KBM-7 (cell line): ENCODE data around the gene HLA-DOA.
A peak's percentile ranks its signal among the peaks of the same experiment; 100 is the strongest.

Experiments used
- DNase-seq: peaks from one replicate; pipeline ENCODE4 v3.0.0-alpha.2; 2015
- in situ Hi-C: fragments of 300-500 bp; cut with MboI; formaldehyde crosslinking; loops from 2 replicates; pipeline ENCODE4 v1.14.3; 2020; ENCODE audit warnings: low sequenced_read_pairs, low pct_unique_long_range_greater_than_20kb, mixed read lengths

The HLA-DOA gene

DNA sequence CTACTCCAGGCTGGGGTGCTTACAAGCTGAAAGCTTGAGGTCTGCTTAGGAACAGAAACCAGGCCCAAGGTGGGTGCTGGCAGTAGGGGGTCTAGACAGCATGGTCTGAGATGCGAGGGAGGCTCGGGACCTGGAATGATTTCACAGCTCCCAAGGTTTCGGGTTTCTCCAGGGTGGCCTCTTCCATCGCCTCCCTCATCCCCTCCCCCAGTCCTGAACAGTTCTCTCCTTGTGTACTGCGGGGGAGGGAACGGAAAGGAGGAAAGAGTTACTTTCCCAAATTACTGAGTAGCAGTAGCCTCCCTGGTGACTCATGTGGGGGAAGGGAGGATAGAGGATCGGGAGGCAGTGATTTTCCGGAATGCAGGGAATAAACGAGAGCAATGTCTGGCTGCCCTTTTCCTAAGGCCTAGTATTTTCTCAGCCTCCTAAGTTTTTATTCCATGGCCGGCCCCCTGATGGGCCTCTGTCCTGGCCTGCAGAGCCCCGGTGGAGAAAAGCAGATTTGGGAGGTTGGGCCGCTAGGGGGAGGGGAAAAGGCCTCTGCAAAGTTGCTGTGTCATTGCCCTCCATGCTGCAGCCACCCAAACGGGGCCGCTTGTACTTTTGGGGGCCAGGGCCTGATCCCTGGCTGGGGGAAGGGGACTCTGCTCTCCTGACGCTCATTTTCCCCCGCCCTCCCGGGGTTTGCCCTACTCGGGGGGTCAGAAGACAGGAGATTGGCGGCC lies 39.5 kb downstream of the HLA-DOA start:
- in situ Hi-C loops, result no loop called here
- DNase-seq, result peak; percentile 89

DNA sequence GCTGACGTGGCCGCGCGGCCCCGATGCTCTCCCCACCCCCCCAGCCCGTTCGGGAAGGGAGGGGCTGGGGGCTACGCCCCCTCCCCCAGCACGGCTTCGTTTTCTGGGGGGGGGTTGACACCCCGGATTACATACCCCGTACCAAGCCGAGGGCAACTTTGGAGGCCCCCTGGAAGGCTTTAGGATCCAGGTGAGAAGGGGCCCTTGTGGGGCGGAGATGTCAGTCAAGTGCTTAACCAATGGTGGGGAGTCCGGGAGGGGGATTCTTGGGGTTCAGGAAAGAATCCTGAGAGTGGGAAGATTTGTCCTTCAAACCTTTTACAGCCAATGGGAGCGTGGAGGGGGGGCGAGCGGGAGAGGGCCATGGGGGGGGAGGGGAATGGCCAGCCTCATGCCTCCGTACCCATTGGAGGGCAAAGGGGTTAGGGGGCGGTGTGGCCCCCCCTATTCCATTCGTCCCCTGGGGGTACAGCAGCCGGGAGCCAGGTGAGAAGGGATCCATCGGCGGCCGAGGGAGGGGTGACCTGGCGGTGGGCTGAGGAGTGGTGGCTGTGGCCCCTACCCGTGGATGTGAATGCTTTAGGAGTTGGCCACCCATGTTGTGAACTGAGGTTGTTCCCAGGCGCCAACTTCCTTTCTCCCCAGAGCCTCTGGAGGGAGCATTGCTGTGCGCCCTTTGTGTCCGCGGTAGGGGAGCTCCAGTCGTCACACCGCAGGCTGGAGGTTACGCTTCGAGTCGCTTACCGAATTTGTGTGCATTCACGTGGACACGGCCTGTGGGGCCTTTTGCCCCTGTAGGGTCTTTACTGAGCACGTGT lies 40.3 kb downstream of the HLA-DOA start:
- in situ Hi-C loops, result no loop called here
- DNase-seq, result peak; percentile 52

DNA sequence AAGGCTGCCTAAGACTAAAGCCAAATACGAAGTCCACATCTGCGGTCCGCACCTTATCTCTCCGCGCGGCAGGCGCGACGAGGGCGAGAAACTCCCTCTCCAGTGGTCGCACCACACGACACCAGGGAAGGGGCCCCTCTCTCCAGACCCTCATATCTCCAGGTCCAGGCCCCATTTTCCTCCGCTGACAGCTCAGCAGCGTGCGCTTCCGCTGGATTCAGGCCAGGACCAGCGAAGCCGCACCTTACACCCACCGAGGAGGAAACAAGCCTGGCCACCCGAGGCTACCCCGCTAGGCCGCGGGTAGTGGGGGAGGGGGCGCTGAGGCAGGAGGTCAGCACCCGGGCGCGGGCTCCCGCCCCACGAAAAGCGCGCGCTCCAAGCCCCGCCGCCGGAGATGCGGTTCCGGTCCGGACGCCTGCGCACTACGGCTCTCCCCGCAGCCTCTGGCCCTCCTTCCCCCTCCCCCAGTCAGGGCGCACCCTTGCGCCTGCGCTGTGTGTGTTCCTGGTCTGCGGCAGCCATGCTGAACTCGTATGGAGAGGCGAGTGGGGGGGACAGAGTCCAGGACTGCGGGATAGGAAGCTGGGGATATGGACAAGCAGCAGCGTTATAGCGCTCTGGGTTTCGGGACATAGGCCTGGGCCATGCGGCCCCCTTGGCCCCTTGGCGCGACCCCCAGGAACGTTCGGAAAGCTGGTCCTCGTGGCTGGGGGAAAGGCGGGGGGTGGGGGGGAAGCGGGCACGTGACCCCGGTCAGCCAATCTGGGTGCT lies 41.1 kb downstream of the HLA-DOA start, which contains the start of gene BRD2:
TSS of gene BRD2 (plus strand) at position 502 of the 774 bp plus-strand sequence. CDS start 4,305 bp downstream, outside the sequence.
- peak; percentile 94 for DNase-seq
- in situ Hi-C loops, result no loop called here

DNA sequence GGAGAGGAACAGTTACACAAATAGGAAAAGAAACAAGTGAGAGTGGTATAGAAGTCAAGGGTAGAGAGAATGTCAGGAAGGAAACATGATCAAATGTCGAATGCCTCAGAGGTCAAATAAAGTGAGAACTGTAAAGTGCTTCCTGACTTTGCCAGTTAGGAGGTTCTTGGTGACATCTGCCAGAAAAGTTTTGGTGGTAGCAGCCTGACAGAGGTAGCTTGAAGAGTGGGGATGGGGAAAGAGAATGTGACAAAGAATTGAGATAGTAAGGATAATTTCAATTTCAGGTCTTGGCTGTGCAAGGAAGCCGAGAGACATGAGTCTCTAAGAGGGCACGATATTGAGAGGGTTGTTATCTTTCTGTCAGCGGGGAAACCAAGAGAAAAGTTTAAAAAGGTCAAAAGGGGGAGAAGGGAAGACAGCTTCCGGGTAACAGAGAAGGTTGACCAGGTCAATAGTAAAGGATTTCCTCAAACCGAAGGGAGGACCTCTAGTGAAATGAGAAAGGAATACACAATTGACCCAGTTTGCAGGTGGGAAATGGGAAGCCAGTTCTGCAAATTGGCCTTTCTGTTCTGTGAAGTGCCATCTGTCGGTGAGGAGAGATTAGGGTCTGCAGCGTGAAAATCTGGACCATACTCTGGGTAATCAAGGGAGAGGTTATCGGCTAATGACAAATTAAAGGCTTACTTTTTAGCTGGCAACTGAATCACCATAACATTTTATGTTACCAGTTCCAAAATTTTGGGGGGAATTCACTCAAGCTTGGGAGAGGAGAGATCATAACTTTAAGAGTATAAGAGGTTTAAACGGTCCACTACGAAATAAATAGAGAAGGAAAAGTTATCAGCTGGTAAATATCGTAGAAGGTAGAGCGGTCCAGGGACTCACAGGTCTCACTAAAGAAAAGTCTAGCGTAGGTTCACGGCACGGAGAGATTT lies 42.0 kb downstream of the HLA-DOA start:
- DNase-seq, result peak; percentile 65
- in situ Hi-C loops, result no loop called here

DNA sequence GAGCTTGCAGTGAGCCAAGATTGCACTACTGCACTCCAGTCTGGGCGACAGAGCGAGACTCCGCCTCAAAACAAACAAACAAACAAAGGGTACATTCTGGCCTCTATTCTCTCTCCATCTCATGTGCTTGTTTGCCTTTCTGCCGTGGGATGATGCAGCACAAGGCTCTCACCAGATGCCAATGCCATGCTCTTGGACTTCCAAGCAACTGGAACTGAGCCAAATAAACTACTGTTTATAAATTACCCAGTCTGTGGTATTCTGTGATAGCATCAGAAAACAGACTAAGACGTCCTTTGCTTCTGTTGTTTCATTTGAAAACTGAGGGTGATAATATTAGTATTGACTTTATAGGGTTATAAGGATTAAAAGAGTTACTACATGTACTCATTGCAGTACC lies 44.6 kb downstream of the HLA-DOA start:
- in situ Hi-C loops, result no loop called here
- no peak for DNase-seq

DNA sequence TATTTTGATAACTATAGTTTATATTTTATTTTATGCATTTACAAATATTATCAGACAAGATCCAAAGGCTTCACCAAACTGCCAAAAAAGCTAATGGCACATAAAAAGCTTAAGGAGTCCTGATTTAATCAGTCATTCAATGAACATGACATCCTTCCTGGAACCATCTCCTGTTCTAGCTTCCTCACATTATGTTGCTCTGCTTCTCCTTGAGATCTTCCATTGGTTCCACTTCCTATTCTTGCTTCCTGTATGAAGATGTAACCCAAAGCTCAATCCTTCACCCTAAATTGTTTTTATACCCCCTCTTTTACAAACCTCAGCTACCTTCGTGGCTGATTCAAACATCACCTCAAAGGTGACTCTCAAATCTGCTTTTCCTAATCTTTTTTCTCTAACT lies 45.5 kb downstream of the HLA-DOA start:
- no peak for DNase-seq
- in situ Hi-C loops, result no loop called here

DNA sequence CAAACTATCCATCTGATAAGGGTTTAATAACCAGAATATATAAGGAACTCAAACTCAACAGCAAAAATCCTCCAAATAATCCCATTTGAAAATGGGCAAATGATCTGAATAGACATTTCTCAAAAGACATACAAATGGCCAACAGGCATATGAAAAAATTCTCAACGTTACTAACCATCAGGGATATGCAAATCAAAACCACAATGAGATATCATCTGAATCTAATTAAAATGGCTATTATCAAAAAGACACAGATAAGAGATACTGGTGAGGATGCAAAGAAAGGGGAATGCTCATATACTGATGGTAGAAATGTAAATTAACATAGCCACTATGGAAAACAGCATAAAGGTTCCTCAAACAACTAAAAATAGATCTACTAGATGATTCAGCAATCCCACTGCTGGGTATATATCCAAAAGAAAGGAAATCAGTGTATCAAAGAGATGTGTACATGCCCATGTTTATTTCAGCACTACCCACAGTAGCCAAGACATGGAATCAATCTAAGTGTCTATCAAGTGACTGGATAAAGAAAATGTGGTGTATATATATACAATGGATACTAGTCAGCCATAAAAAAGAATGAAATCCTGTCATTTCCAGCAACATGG lies 47.1 kb downstream of the HLA-DOA start:
- in situ Hi-C loops, result no loop called here
- no peak for DNase-seq

DNA sequence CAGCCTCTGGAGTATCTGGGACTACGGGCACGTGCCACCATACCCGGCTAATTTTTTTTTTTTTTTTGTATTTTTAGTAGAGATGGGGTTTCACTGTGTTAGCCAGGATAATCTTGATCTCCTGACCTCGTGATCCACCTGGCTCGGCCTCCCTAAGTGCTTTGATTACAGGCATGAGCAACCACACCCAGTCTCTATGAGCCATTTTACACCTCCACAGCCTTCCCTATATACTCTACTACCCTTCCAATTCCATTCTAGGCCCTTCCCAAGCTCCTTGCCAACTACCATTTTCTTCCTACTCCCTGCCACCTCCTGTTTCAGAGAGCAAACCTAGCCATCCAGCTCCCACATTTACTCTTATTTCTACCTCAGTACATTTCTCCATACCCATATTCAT lies 48.8 kb downstream of the HLA-DOA start:
- in situ Hi-C loops, result no loop called here
- no peak for DNase-seq

DNA sequence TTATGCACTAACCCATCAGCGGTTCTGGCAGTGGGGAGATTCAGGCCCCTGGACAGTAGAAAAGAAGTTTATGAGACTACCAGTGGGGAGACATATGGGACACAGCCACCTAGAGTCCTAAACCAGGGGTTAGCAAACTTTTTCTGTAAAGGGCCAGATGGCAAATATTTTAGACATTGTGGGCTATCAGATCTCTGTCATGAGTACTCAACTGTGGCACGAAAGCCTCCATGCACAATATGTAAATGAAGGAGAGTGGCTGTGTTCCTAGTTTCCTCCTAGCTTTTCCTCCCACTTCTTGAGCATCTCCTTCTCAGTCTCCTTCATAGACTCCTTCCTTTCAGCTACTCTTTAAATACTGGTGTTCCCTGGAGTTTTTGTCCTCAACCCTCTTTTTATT lies 53.2 kb downstream of the HLA-DOA start:
- no peak for DNase-seq

DNA sequence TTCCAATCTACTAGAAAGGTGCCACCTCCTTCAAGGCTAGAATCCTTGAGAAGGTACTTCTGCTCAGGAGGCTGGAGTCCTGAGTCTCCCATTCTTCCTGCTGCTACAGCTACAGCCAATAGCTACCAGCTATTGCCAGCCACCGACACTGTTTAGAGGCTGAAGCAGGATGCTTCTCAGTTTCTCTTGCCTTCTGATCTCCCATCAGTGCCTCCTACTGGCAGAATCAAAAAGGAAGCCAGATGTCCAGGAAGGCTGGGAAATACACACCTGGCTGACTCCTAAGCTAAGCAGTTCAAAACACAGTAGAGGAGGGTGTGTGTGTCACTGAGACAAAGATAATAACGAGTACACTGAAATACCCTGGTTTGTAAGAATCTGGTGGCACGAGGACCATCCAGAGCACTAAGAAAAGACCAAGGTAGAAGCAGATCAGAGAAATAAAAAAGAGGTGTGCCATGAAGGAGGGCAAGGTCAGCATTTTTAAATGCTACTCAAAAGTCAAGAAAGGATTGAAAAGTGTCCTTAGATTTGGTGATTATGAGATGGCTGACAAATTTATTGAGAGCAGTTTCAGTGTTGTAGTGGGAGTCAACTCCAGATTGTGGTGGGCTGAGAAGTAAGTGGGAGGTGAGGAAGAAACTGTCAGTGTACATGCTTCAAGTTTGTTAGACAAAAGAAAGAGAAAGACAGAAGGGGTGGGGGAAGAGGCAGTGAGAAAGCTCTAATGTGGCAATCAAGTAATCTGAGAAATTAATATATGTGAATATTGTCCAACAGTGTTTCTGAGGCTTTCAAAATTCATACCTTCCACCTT lies 54.2 kb downstream of the HLA-DOA start:
- peak; percentile 56 for DNase-seq
- in situ Hi-C loops, result no loop called here

More for the DNA sequence above, 53.2 kb downstream of the HLA-DOA start:
- in situ Hi-C loops, result no loop called here

DNA sequence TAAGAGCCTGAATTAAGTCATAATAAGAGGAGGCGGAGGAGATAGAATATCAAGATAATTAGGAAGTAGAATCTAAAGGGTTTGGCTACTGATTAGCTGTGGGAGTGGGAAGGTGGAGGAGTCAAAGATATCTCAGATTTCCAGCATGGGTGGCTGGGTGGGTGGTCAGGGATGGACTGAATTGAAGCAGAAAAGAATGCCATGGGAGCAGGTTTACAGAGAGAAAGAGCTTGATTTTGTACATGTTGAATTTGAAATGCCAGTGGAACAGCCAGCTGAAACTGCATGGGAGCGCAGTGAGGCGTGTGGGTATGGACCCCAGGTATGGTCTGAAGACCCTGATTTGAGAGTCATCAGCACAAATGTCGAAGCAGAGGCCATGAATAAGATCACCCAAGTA lies 55.1 kb downstream of the HLA-DOA start:
- in situ Hi-C loops, result no loop called here
- no peak for DNase-seq
